Lower lobe of right lung (tissue), 2 donors: ENCODE data around the gene ERN2. TPM values are rescaled to one million over a fixed set of nuclear protein-coding genes. Genes with fewer than 3 reads are reported as not detected.
"Not testable (repeated sequence)": the region's sequence is repeated elsewhere in the genome, so short reads cannot be mapped to it uniquely, and the experiment has no call there.

Experiments used
- ATAC-seq, 2 donors: fragments of 200-7000 bp; cut with Tn5 transposase; one replicate each; pipeline ENCODE4 v1.9.1; 2020 to 2022; ENCODE audit warnings: mild to moderate bottlenecking in 2 of 2, moderate library complexity in 2 of 2
- DNase-seq: peaks from one replicate; pipeline ENCODE4 v3.0.0-alpha.2; 2020
- H3K27ac ChIP-seq: fragments of 200-600 bp; one replicate; pipeline ENCODE4 v1.8.0; 2022
- H3K27me3 ChIP-seq: fragments of 200-600 bp; one replicate; pipeline ENCODE4 v1.8.0; 2022; ENCODE audit warnings: low read depth
- H3K36me3 ChIP-seq: fragments of 200-600 bp; one replicate; pipeline ENCODE4 v1.8.0; 2022; ENCODE audit warnings: mild to moderate bottlenecking
- H3K4me1 ChIP-seq: fragments of 200-600 bp; one replicate; pipeline ENCODE4 v1.8.0; 2022
- H3K4me3 ChIP-seq: fragments of 200-600 bp; one replicate; pipeline ENCODE4 v1.8.0; 2022; ENCODE audit warnings: mild to moderate bottlenecking
- H3K9me3 ChIP-seq: fragments of 200-600 bp; one replicate; pipeline ENCODE4 v1.8.0; 2022
- intact Hi-C: fragments of 100-400 bp; cut with DNase I; formaldehyde crosslinking; loops from one replicate; pipeline ENCODE4 v1.11.0; 2022
- total RNA-seq: library from RNA; stranded (reverse); fragmentation: NEBNext Ultra II Directional; extraction: Animal tissue kit (Norgen Biotek cat#: 25700); gene quantifications from one replicate; pipeline ENCODE4 v1.2.1, GENCODE V29; 2021
- TF ChIP-seq, protein P1 (sequence below): fragments of 200-600 bp; IDR thresholded peaks from one replicate; pipeline ENCODE4 v1.8.0; 2022; ENCODE audit warnings: antibody characterized with exemption, mild to moderate bottlenecking
- donor health status: DM: no; HTN: yes; CAD: no; lungs with severe emphysema.

ERN2 gene
- total RNA-seq, 1 donor from 2014 or later, result 4.9 TPM

- H3K4me3 ChIP-seq, result no peak overlapping the region
- no peaks in the 10 kb centered on the region for H3K4me1 ChIP-seq
- H3K27me3 ChIP-seq, result peaks cover 3% of the 10 kb centered on the region
- no peaks in the 10 kb centered on the region for H3K36me3 ChIP-seq
- ATAC-seq, result no peak
- H3K27ac ChIP-seq, result no peak overlapping the region
- H3K9me3 ChIP-seq, result peaks cover 14% of the 10 kb centered on the region
- no peak for DNase-seq
- TF ChIP-seq, protein P1, sequence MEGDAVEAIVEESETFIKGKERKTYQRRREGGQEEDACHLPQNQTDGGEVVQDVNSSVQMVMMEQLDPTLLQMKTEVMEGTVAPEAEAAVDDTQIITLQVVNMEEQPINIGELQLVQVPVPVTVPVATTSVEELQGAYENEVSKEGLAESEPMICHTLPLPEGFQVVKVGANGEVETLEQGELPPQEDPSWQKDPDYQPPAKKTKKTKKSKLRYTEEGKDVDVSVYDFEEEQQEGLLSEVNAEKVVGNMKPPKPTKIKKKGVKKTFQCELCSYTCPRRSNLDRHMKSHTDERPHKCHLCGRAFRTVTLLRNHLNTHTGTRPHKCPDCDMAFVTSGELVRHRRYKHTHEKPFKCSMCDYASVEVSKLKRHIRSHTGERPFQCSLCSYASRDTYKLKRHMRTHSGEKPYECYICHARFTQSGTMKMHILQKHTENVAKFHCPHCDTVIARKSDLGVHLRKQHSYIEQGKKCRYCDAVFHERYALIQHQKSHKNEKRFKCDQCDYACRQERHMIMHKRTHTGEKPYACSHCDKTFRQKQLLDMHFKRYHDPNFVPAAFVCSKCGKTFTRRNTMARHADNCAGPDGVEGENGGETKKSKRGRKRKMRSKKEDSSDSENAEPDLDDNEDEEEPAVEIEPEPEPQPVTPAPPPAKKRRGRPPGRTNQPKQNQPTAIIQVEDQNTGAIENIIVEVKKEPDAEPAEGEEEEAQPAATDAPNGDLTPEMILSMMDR, result no peak
- intact Hi-C loops, result loop anchor here (10.0 kb wide), 1 partner anchor 68 kb away; no protein-coding TSS in a partner anchor
Measured at GRCh38 chr16:23726710-23727109, 13.7 kb upstream of the ERN2 start.

DNA sequence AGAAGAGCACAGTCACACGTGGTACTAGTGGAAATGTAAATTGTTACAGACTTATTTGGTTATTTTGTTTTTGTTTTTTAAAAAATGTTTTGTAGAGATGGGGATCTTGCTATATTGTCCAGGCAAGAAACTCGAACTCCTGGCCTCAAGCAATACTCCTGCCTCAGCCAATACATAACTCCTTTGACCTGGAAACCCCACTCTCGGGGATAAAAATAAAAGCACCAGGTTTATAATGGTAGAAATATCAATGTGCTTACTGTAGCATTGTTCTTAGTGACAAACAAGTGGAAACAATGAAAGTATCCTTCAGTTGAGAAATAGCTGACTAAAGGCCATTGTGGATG lies 11.7 kb upstream of the ERN2 start:
- DNase-seq, result no peak
- no peak for ATAC-seq
- no peaks in the 10 kb centered on the region for H3K4me1 ChIP-seq
- peaks cover 2% of the 10 kb centered on the region for H3K27me3 ChIP-seq
- H3K4me3 ChIP-seq, result no peak overlapping the region
- H3K27ac ChIP-seq, result no peak overlapping the region
- no peaks in the 10 kb centered on the region for H3K36me3 ChIP-seq
- intact Hi-C loops, result loop anchor here (10.0 kb wide), 1 partner anchor 70 kb away; no protein-coding TSS in a partner anchor
- peaks cover 14% of the 10 kb centered on the region for H3K9me3 ChIP-seq
- TF ChIP-seq, protein P1, result no peak

DNA sequence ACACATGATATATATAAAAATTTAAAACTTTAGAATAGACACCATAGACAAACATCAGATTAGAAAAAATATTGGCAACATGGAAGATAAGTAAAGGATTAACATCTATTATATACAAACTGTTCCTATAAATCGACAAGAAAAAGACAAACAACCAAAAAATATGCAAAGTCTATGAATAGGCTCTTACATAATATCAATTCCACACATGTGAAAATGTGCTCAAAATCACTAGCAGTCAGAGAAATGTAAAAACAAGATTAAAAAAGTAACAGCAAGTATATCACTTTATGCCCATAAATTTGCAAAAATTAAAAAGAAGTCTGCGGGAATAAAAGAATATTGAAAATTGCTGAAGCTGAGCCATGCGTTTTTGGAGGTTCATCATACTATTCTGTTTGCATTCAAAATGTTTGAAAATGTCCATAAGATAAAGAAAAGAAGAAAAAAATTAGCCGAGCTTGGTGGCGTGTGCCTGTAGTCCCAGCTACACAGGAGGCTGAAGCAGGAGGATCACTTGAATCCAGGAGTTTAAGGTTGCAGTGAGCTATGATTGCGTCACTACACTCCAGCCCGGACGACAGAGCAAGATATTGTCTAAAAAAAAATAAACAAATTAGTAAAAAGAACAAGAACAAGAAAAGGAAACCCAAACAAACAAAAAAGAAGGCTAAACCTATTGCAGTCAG lies 11.2 kb upstream of the ERN2 start:
- no peak overlapping the region for H3K4me3 ChIP-seq
- no peaks in the 10 kb centered on the region for H3K4me1 ChIP-seq
- intact Hi-C loops, result loop anchor here (10.0 kb wide), 1 partner anchor 71 kb away; no protein-coding TSS in a partner anchor
- H3K27ac ChIP-seq, result no peak overlapping the region
- TF ChIP-seq, protein P1, result no peak
- DNase-seq (no peak), ATAC-seq (no peak)
- H3K36me3 ChIP-seq, result no peaks in the 10 kb centered on the region
- H3K9me3 ChIP-seq, result peaks cover 14% of the 10 kb centered on the region
- no peaks in the 10 kb centered on the region for H3K27me3 ChIP-seq

GRCh38 chr16:23722613-23723240 lies 9.7 kb upstream of the ERN2 start:
- intact Hi-C loops, result loop anchor here (10.0 kb wide), 1 partner anchor 72 kb away; no protein-coding TSS in a partner anchor
- H3K4me3 ChIP-seq, H3K4me1 ChIP-seq, H3K27me3 ChIP-seq, ATAC-seq, H3K36me3 ChIP-seq, H3K27ac ChIP-seq, DNase-seq: not testable (repeated sequence)
- H3K9me3 ChIP-seq, result peaks cover 14% of the 10 kb centered on the region

GRCh38 chr16:23716484-23716883 lies 3.5 kb upstream of the ERN2 start:
- no peak overlapping the region for H3K27ac ChIP-seq
- no peaks in the 10 kb centered on the region for H3K9me3 ChIP-seq
- peaks cover 38% of the 10 kb centered on the region for H3K27me3 ChIP-seq
- no peaks in the 10 kb centered on the region for H3K4me1 ChIP-seq
- intact Hi-C loops, result no loop called here
- no peaks in the 10 kb centered on the region for H3K36me3 ChIP-seq
- ATAC-seq (no peak), DNase-seq (no peak)
- H3K4me3 ChIP-seq, result no peak overlapping the region
- TF ChIP-seq, protein P1, result no peak

DNA sequence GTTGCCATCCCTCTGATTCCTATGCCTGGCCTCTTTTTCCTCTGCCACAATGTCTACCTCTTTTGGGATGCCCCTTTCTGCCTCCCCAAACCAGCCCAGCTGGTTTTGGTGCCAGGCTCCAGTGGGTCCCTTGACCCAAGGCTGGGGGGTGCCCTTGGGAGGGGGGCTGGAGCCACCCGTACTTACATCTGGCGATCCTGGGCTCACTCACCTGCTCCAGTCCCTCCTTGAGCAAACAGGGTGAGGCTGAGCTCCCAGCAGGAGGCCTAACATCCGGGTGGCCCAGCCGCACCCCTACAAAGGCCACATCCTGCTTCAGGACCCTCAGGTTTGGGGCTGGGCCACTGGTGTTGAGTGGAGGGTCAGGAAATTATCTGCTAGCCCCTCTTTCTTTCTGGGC lies 1.2 kb downstream of the ERN2 start:
- Histone ChIP-seq H3K27ac (no peak overlapping the region), H3K4me1 (no peaks in the 10 kb centered on the region), H3K9me3 (peaks cover 6% of the 10 kb centered on the region), H3K4me3 (no peak overlapping the region), H3K36me3 (no peaks in the 10 kb centered on the region), H3K27me3 (peaks cover 48% of the 10 kb centered on the region)
- TF ChIP-seq, protein P1, result no peak
- DNase-seq, result no peak
- peak in 1 of 2 donors; percentile 46 for ATAC-seq
- intact Hi-C loops, result no loop called here
